Lung microvascular endothelial cell (primary cell): ENCODE results near the gene PSMB10. TPM values are rescaled to one million over a fixed set of nuclear protein-coding genes. Genes with fewer than 3 reads are reported as not detected.
"Not testable (repeated sequence)": the region's sequence is repeated elsewhere in the genome, so short reads cannot be mapped to it uniquely, and the experiment has no call there.

ENCODE experiments used
- DNase-seq, 2 donors: peaks; one replicate each; pipeline versions ENCODE4 v3.0.0 to v3.0.0-alpha.2; 2010; ENCODE audit warnings: low read depth in 2 of 2
- total RNA-seq: library from RNA; depleted of rRNA; stranded (reverse); fragments of >200 nt; gene quantifications from 2 replicates; pipeline ENCODE4 v1.2.1, GENCODE V29; 2014

Gene PSMB10
- 58.4 and 59.1 TPM in 2 replicates for total RNA-seq

DNA sequence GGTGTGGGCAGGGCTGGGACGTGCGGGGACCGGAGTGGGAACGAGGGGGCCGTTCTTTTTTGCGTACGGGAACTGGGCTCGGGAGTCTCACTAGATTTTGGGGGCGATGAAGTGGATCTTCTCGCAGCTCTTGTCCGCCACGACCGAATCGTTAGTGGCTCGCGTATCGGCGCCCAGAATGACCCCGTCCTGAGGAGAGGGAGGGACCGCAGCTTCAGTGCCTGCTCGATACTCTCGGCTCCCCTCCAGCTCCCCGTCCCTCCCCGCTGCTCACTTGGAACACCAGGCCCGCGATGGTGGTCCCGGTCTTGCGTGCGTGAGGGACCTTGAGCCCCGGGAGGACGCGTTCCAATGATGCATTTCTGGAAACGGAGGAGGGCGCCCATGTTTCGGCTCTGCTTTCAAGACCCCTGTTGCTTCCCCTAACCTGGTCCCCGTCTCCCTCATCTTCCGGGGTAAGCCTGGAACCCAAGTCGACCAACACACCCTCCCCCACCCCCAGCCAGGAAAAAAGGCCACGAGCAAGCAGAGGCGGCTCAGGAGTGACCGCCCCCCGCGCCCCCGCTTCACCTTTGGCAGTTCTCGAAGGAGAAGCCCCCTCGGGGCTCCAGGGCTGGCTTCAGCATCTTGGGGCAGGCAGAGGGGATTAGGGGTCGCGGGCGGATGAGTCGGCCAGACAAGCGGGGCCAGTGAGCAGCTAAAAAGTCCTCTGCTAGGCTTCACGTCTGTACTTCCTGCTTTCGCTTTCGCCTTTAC lies at the start of gene PSMB10:
PSMB10 (minus strand) TSS at position 727 of the 756 bp plus-strand sequence; CDS start at position 626, 101 bp downstream.
- peak; percentile 56 to 78 for DNase-seq

DNA sequence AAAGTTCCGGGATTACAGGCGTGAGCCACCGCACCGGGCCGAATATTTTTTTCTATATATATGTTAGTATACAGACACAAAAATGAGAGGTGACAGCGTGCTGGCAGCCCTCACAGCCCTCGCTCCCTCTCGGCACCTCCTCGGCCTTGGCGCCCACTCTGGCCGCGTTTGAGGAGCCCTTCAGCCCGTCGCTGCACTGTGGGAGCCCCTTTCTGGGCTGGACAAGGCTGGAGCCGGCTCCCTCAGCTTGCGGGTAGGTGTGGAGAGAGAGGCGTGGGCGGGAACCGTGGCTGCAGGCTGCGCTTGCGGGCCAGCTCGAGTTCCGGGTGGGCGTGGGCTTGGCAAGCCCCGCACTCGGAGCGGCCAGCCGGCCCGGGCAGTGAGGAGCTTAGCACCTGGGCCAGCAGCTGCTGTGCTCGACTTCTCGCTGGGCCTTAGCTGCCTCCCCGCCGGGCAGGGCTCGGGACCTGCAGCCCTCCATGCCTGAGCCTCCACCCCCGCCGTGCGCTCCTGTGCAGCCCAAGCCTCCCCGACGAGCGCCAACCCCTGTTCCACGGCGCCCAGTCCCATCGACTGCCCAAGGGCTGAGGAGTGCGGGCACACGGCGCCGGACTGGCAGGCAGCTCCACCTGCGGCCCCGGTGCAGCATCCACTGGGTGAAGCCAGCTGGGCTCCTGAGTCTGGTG lies 45.5 kb upstream of the PSMB10 start:
- DNase-seq, result no peak

DNA sequence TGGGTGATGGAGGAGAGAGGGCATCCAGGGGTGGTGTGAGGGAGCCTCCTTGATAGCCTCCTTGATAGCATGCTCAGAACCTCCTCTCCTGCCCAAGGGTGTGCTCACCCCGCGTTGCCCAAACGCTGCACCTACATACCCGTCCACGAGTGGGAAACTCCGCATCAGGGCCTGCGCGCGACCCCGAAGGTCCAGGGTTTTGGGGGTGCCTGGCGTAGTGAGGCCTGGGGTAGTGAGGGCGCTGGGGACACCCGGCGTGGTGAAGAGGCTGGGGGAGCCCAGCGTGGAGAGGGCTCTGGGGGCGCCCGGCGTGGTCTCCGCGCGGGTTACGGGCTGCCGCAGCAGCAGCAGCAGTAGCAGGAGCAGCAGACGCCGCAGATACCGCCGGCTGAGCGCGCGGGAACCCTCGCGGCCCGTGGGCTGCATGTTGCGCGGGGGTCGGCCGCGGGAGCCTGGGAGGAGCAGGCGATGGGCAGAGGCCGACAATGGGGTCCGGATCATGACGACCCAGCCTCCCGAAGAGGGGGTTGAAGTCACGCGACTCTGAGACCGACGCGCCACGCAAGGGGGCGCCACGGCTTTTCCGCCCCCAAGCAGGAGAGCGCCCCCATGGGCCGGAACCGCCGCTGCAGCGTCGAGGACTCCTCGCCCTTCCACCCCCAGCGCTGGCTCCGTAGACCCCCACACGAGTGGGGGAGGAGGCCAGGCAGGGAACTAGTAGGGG lies 43.5 kb upstream of the PSMB10 start, which contains the start of gene DPEP3:
DPEP3 (minus strand) TSS at position 545 of the 724 bp plus-strand sequence; CDS start at position 426, 119 bp downstream.
- DNase-seq, result no peak

DNA sequence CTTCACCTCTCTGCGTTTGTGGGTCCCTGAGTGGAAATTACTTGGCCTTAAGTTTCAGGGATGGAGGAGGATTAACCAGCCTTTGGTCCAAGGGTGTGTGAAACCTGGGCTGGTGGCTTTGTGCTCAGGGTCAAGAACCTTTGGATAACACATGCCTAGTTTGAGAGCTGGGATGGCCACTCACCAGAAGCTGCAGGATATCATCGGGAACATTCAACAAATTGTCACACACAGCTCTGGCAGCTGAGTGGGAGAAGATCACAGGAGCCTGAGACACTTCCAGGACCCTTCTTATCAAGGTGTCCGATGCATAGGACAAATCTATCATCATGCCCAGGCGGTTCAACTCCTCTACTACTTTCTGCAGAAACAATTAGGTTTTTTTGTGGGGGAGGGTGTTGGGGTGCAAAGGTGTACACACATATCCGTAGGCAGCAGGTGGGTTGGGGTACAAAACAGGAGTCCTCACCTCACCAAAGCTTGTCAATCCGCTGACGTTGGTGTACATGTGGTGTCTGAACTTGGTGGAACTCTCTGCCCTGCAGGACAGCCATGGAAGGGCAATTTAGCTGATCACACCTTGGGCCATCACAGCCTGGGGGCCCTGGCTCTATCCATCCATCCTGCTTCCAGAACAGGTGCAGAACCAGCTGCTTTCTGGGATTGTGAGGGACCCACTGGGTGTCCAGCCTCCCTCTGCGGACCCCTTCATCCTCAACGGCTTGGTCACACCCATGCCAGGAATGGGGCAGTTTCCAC lies 41.0 kb upstream of the PSMB10 start:
- no peak for DNase-seq

DNA sequence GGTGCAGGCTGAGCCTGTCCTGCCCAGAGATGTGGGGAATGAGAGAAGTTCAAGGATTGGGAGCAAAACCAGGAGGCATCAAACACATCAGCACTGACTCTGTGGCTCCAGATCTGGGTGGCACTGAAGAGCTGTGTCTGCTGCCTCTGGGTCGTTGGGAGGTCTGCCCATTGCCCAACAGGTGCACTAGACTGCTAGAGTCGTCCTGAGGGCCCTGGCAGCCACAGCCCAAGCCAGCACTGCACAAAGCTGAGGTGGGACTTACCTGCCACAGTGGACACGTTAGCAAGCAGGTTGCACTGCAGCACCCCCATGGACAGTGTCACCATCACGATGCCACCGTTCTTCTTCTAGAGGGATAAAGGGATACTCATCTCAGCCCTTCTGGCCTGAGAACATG lies 40.4 kb upstream of the PSMB10 start:
- no peak for DNase-seq

DNA sequence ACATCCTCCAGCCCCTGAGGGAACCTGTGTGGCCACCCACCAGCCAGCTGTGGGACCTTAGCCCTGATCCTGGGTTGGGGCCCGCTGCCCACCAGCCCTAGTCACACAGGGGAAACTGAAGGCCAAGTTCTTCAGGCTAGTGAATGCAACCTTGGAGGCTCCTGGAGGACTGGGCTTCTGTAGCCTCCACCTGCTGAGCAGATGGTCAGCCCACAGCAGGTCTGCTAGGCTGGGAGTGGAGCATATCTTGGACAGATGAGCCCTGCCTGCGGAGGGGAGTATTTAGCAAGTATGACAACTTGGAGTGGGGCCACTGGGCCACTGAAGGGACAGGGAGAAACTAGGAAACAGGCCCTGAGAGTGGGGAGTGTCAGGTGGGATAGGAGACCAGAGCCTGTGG lies 39.6 kb upstream of the PSMB10 start:
- no peak for DNase-seq

DNA sequence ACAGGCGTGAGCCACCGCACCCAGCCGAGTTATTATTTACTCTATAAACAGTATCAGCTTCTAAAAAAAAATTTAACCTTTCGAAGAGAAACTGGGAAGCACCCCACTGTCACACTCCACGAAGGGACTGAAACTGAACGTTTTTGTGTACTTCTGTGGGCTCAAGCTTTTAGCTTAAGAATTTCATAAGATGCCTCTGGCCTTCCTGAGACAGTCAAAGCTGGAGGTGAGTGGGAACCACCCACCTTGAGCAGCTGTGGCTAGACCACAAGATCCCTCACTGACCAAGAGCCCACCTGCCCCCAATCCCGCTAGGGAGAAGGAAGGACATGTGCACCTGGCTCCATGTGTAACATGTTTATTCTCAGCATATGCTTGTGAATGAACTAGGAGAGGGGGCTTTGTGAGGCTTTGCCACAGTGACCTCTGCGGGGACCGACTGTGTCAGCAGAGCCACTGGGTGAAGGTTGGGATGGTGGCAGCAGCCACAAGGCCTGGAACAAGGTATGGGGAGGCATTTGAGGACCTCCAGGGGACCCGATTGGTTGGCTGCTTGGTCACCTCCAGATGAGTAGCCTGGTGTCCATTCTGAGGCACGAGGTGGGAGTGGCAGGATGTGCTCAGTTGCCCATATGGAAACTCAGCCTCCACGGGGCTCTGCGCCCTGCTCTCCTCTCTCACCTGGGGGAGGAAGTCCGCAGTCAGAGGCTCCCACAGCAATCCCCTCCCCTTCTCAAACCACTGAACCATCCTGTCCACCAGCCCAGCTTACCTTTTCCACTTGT lies 38.9 kb upstream of the PSMB10 start:
- no peak for DNase-seq

DNA sequence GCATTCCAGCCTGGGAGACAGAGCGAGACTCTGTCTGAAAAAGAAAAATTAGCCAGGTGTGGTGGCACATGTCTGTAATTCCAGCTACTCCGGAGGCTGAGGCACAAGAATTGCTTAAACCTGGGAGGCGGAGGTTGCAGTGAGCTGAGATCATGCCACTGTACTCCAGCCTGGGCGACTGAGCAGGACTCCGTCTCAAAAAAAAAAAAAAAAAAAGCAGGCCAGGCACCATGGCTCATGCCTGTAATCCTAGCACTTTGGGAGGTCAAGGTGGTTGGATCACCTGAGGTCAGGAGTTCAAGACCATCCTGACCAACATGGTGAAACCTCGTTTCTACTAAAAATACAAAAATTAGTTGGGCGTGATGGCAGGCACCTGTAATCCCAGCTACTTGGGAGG lies 35.6 kb upstream of the PSMB10 start:
- DNase-seq, result not testable (repeated sequence)

DNA sequence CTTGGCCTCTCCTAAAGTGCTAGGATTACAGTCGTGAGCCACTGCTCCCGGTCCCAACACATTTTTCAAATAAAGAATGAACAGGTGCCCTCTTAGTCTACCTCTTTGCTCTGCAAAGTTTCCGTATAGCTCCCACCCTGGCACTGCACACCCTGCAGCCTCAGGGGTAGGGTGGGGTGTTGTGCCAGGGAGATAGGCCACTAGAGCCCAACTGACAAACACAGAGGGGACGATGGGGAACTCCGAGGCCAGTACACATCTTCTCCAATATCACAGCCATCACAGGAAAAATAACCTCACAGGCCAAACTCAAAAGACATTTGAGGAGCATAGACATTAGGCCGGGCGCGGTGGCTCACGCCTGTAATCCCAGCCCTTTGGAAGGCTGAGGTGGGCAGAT lies 34.5 kb upstream of the PSMB10 start:
- DNase-seq, result no peak

DNA sequence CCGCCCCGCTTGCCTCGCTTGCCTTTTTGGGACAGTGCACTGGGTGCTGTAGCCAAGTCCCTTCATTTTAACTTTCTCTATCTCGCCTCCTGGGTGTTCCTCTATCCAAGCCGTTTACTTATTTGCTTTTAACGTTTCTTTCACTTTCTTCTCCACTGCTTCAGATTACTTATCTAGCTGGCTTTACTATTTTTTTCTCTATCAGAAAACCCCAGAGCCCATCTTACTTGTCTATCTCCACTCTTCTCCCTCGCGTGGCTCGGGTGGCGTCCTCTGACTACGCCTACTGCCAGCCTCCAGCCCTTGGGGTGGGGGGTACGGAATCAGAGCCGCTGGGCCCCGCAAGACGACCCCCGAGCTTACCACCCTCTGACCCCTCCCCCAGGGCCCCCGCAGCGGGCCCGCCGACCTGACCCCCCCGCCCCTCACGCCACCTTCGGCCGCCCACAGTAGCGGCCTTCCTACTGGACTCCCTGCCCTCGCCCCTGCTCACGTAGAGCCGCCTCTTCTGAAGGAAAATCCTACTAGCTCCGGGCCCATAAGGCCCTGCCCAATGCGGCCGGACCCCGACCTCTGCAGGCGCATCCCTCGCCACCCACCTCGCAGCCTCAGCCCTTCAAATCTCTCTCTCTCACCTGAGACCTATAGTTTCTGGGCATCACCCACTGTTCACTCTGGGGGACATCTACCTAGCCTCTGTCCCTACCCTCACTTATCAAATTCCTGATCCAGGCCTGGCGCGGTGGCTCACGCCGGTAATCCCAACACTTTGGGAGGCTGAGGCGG lies 32.8 kb upstream of the PSMB10 start:
- no peak for DNase-seq

DNA sequence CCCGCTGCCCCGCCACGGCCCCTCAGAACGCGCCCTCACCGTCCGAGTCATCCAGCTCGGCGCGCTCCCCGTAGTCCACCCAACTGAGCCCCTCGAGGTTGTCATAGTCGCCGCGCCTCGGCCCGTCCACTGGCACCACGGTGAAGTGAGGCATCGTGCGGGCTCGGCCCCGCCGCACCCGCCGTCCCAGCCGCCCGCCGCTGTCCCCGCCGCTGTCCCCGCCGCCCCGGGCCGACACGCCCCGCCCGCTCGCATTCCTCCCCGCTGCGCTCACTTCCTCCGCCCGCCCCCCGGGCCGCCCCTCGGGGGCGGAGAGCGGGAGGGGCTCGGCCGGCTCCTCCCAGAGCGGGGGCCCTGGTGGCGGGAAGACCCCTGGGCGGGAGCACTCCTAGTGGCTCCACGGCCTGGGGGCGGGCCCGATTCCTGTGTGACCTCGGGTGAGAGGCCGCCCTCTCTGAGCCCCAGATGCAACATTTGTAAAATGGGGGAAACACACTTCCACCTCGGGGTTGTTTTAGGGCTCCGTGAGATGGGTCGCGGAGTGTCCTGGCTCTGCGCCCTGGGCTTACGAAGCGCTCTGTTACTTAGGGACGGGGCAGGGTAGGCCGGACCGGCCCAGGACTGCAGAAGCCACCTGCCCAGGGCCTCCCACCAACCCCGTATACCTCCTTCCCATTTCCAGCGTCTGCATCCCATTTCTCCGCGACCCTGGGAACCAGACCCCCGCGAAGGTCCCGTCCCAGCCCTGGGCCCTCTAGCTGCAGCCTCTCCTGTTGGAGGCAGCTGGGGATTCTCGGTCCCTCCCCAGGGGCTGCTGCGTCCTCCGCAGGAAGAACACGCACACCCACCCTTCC lies 32.0 kb upstream of the PSMB10 start, which contains the start of gene SLC12A4:
SLC12A4 (minus strand) TSS at position 238 of the 854 bp plus-strand sequence; CDS start at position 154, 84 bp downstream.
- DNase-seq, result peak; percentile 71 to 88

DNA sequence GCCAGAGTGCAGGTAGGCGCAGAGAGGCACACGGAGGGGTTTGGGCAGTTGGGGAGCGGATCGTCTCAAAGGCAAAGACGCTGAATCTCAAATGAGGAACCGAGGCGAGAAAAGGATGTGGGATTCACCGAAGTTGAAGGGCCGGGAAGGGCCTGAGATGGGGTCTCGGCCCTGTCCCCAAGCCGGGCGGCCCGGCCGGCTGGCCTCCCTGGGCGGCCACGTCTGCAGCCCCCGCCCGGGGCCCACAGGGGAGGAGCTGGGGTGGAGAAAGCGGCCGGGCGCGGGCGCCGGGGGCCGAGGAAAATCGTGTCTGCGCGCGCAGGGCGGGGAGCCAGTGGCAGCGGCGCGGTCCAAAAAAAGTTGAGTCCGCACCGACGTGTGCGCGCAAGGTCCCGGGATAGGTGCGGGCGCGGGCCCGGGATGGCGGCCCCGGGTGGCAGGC lies 31.3 kb upstream of the PSMB10 start:
- DNase-seq, result peak; percentile 33 to 51

DNA sequence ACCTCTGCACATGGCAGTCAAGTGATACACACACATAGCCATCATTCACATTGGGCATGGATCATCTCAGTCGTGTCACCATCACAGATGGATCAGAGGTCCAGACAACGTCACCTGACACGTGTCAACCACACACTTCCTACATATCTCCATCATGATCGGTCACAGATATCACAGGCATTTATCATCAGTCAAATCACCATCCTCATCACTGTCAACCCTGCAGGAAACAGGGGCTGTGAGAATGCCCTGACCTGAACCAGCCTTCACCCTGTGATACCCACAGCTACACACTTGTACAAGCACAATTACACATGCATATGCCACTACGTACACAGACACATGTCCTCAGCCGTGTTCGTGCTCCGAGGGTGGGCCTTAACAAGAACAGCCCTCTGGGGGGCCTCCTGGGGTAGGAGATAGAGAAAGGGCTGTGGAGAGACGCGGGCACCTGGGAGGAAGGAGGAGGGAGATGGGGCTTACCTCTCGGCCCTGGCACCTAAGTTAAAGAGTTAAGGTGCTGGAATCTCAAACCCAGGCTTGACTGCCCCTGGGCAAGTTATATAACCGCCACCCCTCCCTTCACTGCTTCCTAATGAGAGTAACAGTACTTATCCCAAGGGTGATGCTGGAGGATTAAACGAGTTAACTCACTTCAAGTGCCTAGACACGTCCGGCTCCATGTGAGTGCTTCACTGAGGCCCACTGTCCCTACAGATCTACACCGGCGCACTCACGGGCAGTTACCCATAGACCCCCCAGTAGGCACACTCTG lies 30.7 kb upstream of the PSMB10 start:
- DNase-seq, result peak; percentile 47 to 55

DNA sequence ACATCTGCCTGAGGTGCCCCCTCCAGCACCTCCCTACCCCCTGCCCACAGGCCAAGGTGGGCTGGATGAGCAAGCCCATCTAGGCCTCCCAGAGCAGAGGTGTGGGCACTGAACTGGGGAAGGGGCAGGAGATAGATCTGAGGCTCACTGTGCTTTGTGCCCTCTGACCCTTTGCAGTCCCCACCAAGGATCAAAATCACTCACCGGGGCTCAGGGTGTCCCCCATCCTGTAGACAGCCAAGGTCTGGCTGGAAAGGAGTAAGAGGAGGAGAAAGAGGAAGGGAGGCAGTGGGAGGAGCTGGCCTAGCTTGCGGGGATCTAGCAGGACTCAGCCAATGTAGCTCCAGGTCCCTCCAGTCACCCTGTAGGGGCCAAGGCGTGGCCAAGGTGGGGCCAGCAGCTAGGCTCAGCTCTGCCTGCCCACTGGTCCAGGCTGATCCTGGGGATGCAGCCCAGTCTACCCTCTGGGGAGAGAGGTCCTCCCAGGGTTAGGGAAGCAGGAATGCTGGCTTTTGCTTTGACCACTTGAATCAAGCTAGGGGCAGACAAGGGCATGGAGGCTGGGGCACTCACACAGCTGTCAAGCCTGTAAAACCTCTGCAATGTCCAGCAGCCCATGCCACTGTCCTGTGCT lies 30.0 kb upstream of the PSMB10 start:
- DNase-seq, result no peak

DNA sequence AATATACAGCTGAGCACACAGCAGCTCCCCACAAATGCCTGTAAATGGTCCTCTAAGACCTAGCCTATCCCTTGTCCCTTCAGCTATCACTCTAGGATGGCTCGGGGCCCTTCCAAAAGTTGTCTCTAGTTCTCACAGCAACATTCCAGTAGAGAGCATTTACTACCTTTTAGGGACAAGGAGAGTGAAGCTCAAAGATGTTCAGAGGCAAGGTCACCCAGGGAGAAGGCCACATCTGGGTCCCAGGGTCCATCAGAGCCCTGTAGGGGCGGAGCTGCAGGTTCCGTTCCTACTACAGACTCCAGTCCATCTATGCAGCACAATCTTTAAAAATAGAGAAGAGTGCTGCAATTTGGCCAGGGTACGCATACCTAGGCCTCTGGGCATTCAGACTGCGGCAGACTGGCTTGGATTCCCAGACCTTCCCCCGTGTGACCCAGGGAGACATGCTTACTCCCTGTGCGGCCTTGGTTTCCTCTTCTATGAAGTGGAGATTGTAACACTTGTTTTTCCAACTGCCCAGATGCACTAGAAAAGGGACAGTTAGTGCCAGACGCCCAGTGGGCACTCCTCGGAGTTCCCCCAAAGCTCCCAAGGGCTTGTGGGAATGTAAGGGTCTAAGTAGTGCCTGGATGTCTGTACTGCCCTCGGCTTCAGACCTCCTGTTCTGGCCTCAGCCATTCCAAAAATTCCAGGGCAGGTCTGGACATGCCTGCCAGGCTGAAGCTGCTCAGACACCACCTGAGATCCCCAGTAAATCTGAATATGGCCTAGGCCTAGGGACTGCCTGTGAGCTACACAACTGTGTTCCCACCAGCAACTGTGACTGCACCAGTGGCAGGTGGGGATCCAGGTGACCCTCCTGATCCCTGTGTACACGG lies 29.3 kb upstream of the PSMB10 start:
- no peak for DNase-seq

DNA sequence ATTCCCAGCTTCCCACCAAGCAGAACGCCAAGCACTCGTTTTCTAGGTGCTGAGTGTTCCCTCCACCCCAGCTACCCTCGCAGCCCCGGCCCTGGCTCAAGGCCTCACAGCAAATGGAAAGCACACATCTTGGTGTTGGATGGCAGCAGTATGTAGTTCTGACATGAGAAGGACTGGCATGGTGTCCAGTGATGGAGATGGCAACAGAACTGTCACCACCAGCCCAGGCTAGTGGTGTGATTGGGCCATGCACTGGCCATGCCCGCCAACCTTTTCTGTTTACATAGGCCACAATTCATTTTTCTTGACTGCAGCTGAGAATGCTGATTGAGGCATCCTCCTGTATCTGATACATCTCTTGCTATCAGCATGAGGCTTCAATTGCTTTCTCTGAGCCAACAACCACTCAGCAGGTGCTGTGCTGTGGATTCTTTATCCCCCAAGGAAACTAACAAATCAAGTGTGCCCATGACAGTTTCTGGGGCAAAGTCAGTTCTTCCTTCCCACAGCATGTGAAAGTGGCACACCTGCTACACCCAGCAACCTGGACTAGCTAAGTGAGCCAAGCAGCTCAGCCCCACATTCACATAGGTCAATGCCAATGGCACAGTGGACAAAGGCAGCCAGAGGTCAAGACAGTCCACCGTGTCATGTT lies 28.0 kb upstream of the PSMB10 start:
- DNase-seq, result no peak
